HG02852 (cell line): ENCODE data around the gene STK32C.

ENCODE experiments used
- ATAC-seq: cut with Tn5 transposase; IDR thresholded peaks from one replicate; pipeline ENCODE4 v1.9.1; 2021; ENCODE audit warnings: mild to moderate bottlenecking, moderate library complexity; ENCODE audit not compliant: unreplicated experiment

Gene STK32C

DNA sequence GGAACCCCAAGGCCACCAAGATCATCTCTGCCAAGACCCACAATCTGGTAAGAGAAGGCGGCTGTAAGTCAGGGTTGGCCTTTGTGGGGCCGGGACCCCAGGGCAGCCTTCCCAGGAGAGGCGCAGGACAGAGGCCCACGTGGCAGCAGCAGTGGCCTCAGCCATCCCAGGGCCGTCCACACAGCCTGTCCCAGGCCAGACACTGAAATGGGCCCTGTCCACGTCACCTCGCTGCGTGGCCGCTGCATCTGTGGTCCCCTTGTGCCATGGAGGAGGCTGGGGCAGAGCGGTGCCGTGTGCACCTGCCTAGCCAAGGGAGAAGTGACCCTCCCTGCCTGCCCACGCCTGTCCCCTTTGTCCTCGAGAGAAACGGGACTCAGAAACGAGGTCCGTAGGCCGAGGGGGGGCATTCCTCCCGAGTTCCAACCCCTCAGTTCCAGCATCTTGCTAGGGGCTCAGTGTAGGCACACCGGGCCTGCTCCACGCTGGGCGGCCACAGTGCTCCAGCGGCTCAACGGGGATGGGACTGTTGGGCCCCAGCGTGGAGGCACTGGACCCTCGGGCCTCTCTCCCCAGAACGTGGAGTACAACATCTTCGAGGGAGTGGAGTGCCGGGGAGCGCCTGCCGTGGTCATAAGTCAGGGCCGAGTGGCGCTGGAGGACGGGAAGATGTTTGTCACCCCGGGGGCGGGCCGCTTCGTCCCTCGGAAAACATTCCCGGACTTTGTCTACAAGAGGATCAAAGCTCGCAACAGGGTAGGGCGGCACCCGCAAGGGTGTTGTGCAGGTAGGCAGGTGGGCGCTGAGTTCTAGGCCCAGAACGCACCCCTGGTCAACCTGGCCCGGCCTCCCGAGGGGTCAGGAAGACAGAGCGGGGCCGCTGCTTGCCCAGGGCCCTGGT, 105.4 kb downstream of the STK32C start:
- no peak for ATAC-seq

DNA sequence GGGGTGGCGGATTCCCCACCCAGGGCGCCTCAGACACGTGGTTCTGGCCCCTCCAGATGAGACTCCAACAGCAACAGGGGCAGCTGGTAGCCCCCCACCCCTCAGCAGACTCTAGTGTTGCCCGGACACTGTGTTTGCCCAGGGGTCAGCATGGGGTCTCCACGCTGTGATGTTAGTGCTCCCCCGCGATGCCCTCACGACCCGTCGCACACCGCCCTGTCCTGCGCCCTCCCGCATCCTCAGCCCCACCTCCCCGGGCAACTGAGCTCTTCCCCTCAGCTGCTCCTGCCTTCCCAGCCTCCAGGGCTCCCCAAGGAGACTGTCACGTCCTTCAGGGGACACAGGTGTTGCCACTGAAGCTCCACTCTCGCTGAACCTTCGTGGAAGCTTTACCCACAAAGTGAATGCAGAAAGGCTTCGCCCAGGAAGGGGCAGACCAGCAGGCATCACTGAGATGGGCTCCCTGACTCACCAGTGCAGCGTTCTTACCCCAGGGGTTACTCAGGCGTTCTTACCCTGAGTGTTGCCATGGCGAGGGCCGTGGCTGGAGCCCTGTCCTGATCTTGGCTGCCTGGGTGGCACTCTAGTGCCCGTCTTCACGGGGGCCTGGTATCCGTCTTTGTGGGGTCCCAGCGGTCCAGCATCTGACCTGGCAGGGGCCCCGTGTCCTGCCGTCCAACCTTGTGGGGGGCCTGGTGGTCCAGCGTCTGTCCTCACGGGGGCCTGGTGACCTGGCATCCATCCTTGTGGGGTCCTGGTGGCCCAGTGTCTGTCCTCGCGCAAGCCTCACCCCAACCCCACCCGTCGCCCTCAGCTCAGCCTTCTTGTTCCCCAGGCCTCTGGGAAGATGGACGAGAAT, 106.4 kb downstream of the STK32C start:
- no peak for ATAC-seq

DNA sequence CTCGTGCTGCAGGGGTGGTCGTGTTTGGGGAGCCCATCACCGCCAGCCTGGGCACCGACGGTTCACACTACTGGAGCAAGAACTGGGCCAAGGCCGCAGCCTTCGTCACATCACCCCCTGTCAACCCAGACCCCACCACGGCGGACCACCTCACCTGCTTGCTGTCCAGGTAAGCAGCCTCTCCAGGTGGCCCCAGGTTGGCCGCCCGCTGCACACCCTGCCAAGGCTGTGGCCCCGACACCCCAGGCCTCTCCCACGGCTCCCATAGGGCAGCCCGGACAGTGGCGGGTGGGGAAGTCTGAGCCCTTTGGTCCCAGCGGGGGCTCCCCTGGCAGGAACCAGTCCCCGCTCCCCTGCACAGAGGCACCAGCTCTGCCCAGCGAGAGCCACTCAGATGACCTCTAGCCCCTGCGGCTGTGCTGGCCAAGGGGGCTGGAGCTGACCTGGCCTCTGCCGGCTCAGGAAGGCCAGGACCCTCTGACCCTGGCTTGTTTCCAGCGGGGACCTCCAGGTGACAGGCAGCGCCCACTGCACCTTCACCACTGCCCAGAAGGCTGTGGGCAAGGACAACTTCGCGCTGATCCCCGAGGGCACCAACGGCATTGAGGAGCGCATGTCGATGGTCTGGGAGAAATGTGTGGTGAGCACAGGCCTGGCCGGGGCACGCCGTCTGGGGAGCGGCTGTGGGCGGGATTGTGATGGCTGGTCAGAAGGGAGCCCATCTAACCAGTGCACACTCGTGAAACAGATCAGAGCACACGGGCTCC, 107.2 kb downstream of the STK32C start:
- no peak for ATAC-seq

DNA sequence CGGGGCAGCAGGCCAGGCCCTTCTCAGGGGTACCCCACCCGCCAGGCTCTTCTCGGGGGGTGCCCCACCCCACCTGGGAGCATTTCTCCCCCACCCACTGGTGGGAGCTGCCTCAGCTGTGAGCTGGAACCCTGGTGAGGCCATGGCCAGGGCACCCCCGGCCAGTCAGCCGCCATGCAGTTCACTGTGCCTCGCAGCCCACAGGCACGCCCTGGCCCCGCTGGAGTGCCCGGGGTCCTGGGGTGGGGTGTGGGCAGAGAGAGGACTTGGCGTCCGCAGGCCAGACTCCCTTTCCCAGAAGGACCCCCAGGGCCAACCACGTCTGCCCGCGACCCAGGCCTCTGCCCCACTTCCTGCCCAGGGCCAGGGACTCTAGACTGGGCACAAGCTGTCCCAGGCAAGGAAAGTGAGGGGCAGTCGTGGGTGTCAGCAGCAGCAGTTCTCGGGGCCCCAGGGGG, 107.9 kb downstream of the STK32C start:
- ATAC-seq, result no peak

DNA sequence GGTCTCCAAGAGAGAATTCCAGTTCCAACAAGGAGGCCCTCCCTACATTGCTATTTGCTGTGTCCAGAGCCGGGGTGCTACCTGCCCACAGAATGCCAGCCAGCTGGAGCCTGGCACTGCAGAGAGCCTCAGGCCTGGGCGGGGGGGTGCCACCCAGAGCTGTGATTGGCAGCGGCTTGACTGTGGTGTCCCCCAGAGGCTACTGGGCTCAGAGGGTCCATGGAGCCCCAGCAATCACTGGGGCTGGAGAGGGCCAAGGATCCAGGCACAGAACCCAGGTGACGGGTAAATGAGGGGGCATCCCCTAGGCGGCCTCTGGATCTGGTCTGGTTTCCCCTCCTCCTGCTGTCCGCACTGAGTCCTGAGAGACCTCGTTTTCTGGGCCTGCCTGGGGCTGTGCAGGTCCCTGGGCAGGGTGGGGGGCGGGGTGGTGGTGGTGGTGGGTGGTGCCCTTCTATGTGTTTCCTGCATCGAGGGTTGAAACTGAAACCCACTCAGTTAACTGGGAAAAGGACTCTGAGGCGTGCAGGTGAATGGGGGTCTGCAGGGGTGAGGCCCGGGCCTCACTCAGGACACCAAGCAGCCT, 108.4 kb downstream of the STK32C start:
- no peak for ATAC-seq

DNA sequence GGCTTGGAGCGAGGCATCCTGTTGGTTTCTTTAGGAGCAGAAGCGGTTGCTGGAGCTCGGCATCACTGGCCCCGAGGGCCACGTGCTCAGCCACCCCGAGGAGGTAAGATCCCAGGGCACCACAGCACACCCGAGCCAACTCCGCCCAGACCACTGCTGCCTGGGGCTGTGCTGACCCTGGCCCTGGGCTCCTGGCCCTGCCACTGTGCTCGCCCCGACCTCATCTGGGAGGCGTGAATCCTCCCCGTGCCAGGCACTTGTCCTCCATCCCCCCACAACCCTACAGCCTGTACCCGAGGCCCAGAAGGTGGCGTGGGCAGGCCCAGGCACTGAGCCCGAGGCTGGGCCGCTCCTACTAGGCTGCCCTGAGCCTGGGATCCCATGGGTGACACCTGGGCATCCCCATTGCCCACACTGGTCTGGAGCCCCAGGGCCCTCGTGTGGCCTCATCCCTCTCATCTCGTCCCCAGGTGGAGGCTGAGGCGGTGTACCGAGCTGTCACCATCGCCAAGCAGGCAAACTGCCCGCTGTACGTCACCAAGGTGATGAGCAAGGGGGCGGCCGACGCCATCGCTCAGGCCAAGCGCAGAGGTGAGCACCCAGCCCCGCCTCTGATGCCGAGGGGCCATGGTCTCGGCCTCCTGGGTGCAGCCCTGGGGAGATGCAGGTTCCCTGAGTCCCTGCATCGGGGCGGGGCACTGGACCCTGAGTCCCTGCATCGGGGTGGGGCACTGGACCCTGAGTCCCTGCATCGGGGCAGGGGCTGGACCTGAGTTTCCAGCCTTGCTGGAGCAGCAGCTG, 109.2 kb downstream of the STK32C start:
- no peak for ATAC-seq

DNA sequence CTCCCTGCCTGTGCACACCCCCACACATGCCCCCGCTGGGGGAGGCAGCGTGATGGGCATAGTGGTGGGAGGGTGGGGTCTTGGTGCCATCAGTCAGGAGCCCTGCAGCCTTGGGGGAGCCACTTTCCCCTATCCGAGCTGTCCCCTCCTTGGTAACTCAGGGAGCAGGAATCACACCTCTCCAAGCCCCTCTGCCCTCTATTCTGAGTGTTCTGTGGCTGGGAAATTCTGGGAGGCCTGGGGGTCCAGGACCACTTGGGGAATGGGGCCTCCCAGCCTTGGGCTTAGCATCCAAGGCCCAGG, 109.7 kb downstream of the STK32C start:
- no peak for ATAC-seq

DNA sequence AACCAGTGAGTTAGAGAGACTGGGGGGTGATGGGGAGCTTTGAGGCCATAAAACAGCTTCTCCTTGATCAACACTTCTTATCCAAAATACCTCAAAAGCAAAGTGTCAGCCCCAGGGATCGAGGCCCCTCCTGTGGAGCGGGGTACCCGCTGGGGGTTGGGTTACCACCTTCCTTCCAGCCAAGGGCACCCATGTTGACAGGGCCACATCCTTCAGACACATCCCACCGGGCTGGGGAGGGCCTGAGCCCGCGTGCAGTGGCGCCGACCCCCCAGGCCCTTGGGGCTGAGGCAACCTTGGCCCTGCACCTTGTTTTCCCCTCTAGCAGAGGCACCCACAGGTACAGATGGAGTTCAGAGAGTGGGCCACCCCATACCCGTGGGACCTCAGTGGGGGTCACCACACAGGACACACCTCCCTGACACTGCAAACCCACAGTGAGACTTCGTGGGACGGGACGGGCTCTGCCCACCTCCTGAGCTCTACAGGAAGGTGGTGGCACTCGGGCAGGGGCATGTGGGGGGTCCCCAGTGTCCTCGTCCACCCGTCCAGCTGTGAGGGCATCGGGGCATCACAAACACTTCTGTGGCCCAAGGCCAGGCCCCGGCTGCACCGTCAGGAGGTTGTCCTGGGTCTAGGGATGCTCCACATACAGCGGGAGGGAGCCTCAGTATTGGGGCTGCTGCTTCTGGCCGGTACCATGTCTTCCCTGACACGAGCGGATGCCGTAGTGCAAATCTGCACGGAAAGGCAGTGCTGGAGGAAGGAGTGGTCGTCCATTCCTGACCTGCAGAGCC, 110.3 kb downstream of the STK32C start:
- ATAC-seq, result no peak

DNA sequence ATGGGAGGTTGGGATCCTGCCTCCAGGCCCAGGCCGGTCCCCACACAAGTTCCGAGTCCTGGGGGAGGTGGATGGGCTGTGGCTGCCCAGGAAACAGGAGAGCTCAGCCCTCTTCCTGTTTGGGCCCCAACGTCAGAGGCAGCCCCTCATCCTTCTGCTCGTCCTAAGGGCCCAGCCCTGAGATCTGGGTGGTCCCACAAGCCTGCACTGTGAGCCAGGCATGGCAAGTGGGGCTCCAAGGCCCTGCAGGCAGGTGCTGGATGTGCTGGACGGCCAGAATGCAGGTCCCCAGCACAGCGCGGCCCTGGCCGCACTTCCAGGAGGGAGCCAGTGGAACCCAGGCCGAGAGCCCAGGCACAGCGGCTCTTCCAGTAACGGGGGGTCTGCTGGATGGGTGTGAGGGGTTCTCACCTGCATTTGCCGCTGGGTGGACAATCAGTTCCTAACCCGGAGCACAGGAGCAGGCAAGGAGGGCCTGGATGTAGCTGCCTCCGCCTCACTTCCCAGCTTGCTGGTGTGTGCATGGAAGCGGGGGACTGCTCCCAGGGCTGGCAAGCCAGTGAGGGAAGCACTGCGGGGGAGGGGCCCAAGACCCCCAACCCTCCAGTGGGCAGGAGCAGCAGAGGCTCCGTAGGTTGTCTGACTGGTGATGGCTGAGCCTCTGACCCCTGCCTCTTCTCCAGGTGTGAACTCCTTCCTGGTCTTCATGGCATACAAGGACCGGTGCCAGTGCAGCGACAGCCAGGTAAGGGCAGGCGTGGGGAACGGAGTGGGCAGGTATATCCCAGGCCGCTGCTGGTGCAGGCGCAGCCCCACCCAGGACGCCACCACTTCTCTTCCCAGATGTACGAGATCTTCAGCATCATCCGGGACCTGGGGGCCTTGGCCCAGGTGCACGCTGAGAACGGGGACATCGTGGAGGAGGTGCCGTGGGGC, 111.3 kb downstream of the STK32C start:
- no peak for ATAC-seq

DNA sequence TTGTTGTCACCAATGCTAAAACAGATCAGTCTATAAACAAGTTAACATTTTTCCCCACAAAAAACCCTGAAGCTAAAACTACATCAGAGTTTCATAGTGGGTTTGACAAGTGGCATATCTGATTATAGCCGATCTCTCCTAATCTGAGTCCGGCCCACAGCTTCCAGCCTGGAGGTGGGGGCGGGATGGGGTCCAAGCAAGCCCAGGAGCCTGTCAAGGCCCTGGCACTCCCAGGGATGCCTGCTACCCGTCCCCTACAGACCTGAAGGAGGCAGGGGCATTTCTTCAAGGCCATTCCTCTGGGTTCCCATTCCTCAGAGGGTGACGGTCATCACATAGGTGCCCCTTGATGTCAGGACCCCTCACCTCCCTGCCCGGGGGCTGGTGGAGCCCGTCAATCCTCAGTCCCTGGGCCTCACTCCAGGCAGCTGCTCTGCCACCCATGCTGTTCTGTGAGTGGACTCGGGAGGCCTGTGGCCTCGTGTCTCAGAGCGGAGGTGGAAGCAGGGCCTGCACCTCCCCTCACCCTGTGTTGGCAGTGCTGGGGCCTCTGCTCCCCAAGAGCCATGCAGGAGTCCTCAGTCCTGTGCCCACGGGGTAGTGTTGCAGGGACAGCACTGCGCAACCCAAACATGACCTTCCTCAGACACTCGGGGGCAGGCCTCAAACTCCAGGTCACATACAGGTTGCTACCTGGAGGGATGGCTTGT, 112.2 kb downstream of the STK32C start:
- ATAC-seq, result no peak

DNA sequence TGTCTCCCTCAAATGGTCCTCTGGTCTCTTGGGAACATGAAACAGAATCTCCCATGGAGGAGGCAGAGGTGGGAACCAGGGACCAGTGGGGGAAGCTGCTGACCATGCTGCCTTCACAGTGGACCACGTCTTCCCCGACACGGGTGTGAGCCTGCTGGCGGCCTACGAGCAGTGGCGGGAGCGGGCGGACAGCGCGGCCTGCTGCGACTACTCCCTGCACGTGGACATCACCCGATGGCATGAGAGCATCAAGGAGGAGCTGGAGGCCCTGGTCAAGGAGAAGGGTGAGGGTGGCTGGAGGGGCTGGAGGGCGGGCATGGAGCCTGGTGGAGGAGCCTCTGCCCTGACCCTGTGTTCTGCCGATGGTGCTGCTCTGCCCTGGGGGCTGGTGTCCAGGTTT, 113.0 kb downstream of the STK32C start:
- no peak for ATAC-seq

DNA sequence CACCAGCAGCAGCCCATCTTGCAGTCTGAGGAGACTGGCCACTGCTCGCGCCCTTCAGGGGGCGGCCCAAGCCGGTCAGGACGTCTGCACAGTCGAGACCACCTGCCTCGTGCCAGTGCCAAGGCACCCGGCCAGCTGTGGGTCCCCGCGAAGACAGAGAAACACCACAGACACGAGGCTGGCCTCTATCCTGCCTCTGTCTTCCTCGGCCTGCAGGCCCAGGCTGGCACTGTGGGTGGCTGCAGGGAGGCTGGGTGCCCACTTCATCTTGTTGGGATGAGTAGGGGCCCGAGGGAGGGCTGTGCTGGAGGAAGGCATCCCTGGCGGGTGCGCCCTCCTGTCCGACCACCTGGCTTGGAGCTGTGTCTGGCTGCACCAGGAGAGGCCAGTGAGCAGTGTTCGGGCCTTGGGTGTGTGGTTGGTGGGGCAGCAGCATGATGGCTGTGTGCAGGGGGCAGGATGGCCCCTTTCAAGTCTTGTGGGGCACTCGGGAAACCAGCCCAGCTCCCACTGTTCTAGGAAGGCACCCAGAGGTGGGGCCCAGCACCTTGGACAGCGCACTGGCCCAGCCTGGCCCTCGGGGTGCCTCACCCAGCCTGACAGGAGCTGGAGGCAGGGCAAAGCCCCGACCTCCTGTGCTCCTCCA, 113.7 kb downstream of the STK32C start:
- ATAC-seq, result no peak

DNA sequence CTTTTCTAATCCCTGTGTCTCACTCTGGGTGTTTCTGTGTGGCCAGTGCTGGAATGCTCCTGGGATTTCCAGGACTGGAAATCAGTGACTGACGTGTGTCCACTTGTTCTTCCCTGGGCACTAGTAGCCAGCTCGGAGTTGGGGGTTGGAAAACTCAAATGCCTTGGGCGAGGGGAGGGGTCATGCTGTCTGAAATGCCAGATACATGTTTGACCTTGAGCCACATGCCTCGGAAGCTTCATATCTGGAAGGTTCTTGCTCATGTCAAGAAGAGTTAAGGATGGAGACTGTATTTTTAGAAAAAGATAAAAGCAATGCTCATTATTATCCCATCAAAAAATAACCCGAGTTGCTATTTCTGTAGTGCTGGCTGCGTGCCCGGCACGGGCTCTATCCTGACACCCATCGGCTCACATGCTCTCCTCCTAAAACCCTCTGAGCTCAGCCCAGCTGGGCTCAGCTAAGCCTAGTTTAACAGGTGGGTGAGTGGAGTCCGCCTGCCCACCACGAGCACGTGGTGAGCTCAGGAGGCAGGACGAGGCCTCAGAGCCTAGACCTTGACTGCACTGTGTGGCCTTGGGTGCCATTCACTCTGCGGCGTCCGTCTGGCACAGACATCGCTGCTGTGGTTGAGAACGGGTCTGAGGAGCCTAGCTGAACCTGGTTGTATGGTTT, 114.6 kb downstream of the STK32C start:
- ATAC-seq, result no peak

DNA sequence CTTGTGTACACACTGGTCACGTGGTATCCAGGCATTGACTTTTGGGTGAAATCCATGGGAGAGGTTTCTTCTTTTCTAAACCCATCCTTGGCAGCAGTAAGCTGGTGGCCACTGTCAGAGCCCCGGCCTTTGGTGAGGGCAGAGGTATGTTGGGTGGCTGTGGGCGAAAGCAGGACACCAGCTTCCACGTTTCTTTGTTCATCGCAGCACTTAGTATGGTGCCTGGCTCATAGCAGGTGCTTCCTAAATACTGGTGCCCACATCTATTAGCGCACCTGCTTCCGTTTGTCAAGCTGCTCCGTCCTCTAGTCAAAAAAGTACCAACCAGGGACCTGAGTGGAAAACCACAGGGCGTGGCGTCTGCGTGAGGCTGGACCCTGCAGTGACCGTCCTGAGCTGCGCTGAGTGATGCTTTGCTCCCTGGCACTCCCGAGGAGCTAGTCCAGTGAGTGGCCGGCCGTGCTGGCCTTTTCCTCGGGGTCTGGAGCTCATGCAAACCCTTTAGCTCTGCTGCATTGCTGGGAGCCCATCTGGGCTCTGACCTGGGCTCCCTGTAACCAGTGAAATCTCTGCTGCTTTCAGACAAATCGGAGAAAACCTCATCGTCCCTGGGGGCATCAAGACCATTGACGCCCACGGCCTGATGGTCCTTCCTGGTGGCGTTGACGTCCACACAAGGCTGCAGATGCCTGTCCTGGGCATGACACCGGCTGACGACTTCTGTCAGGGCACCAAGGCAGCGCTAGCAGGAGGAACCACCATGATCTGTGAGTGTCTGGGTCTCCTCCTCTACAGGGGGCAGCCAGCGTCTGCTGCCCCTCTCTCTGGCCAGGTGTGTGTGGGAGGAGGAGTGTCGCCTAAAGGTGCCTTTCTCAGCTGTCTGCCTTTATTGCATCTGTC, 115.4 kb downstream of the STK32C start:
- no peak for ATAC-seq

DNA sequence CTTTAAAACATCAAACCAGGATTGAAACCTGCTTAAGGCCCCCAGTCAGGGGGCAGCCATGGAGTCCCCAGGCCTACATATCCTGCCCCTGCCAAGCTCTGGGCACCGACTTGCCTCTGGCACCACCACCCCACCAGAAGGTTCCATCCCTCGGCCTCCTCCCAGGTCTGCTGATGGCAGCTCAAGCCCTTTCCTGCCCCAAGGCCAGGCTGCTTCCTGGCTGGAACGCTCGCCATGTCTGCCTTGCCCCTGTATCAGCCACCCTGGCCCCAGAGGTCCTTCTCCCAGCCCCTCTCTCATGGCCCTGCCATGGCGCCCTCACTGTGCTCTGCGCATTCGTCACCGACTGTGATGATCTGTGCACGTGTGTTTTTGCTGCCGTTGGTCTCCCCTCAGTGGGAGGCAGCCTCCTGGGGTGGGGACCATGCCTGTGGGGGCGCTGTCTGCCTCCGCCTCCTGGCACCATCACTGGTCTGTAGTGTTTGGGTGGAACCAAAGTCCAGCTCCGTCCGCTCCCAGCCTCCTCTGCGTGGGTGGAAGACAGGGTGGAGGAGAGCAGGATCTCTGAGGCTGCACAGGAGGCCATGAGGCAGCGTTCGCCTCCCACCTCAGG, 117.8 kb downstream of the STK32C start:
- ATAC-seq, result no peak
